Effector memory CD8-positive, alpha-beta T cell (primary cell): ENCODE measurements around the gene PPP2R5C.

ENCODE experiments used
- ATAC-seq: fragments of 150-1000 bp; cut with Tn5 transposase; replicated peaks from 2 replicates; pipeline ENCODE4 v1.10.0; 2021; ENCODE audit warnings: mild to moderate bottlenecking, moderate library complexity
- DNase-seq, 3 experiments: peaks; one replicate each; pipeline ENCODE4 v3.0.0; 2021
- H3K27ac Mint-ChIP-seq, 2 donors: one replicate each; pipeline ENCODE4 v1.8.0; 2022; ENCODE audit warnings: mild to moderate bottlenecking in 2 of 2, mixed read lengths in 2 of 2, moderate library complexity in 2 of 2
- H3K27me3 Mint-ChIP-seq, 2 donors: one replicate each; pipeline ENCODE4 v1.8.0; 2022; ENCODE audit warnings: mixed read lengths in 2 of 2
- H3K36me3 Mint-ChIP-seq: one replicate; pipeline ENCODE4 v1.8.0; 2022; ENCODE audit warnings: mild to moderate bottlenecking, moderate library complexity, mixed read lengths; ENCODE audit not compliant: insufficient read depth
- H3K4me1 Mint-ChIP-seq, 2 donors: one replicate each; pipeline ENCODE4 v1.8.0; 2022; ENCODE audit warnings: low read depth in 2 of 2, mixed read lengths in 2 of 2
- H3K4me3 Mint-ChIP-seq, 2 donors: one replicate each; pipeline ENCODE4 v1.8.0; 2022; ENCODE audit warnings: mild to moderate bottlenecking in 2 of 2, mixed read lengths in 2 of 2, moderate library complexity in 2 of 2
- H3K9me3 Mint-ChIP-seq, 2 donors: one replicate each; pipeline ENCODE4 v1.8.0; 2022; ENCODE audit warnings: mixed read lengths in 2 of 2

PPP2R5C gene

GRCh38 chr14:101955695-101956161 lies 194.2 kb downstream of the PPP2R5C start:
- Mint-ChIP-seq H3K36me3 (no peaks in the 10 kb centered on the region), H3K4me1 (peaks cover 6 to 13% of the 10 kb centered on the region in 2 donors), H3K4me3 (no peak overlapping the region), H3K27me3 (no peaks in the 10 kb centered on the region), H3K27ac (no peak overlapping the region), H3K9me3 (no peaks in the 10 kb centered on the region)
- no peak for ATAC-seq
- DNase-seq, result no peak

GRCh38 chr14:101956179-101956885 lies 194.8 kb downstream of the PPP2R5C start:
- Mint-ChIP-seq H3K4me3 (no peak overlapping the region), H3K27ac (no peak overlapping the region), H3K36me3 (no peaks in the 10 kb centered on the region), H3K9me3 (no peaks in the 10 kb centered on the region), H3K27me3 (no peaks in the 10 kb centered on the region), H3K4me1 (peaks cover 7 to 19% of the 10 kb centered on the region in 2 donors)
- DNase-seq (no peak), ATAC-seq (no peak)

- DNase-seq, result no peak
- Mint-ChIP-seq H3K9me3 (no peaks in the 10 kb centered on the region), H3K4me1 (peaks cover 9 to 21% of the 10 kb centered on the region in 2 donors), H3K27me3 (no peaks in the 10 kb centered on the region), H3K36me3 (no peaks in the 10 kb centered on the region), H3K4me3 (no peak overlapping the region), H3K27ac (no peak overlapping the region)
- ATAC-seq, result no peak
Measured at GRCh38 chr14:101957406-101958234, 196.1 kb downstream of the PPP2R5C start.

GRCh38 chr14:101958418-101959180 lies 197.1 kb downstream of the PPP2R5C start:
- no peaks in the 10 kb centered on the region for H3K27me3 Mint-ChIP-seq
- no peaks in the 10 kb centered on the region for H3K9me3 Mint-ChIP-seq
- DNase-seq (no peak), ATAC-seq (no peak)
- no peak overlapping the region for H3K27ac Mint-ChIP-seq
- peaks cover 9 to 21% of the 10 kb centered on the region in 2 donors for H3K4me1 Mint-ChIP-seq
- H3K36me3 Mint-ChIP-seq, result no peaks in the 10 kb centered on the region
- no peak overlapping the region for H3K4me3 Mint-ChIP-seq

GRCh38 chr14:101959277-101959676 lies 197.8 kb downstream of the PPP2R5C start:
- no peaks in the 10 kb centered on the region for H3K27me3 Mint-ChIP-seq
- DNase-seq (no peak), ATAC-seq (no peak)
- no peaks in the 10 kb centered on the region for H3K36me3 Mint-ChIP-seq
- no peak overlapping the region for H3K27ac Mint-ChIP-seq
- peak overlapping the region in 1 of 2 donors; percentile 47 for H3K4me3 Mint-ChIP-seq
- H3K4me1 Mint-ChIP-seq, result peaks cover 15 to 25% of the 10 kb centered on the region in 2 donors
- no peaks in the 10 kb centered on the region for H3K9me3 Mint-ChIP-seq

GRCh38 chr14:101960225-101960624 lies 198.7 kb downstream of the PPP2R5C start:
- no peaks in the 10 kb centered on the region for H3K9me3 Mint-ChIP-seq
- DNase-seq (peak in 2 of 3 experiments; percentile 20 to 37), ATAC-seq (no peak)
- peaks cover 4% of the 10 kb centered on the region for H3K36me3 Mint-ChIP-seq
- peaks cover 15 to 25% of the 10 kb centered on the region in 2 donors for H3K4me1 Mint-ChIP-seq
- H3K27me3 Mint-ChIP-seq, result no peaks in the 10 kb centered on the region
- no peak overlapping the region for H3K27ac Mint-ChIP-seq
- H3K4me3 Mint-ChIP-seq, result peak overlapping the region in 1 of 2 donors; percentile 47

GRCh38 chr14:101961011-101961721 lies 199.7 kb downstream of the PPP2R5C start:
- peaks cover 15 to 25% of the 10 kb centered on the region in 2 donors for H3K4me1 Mint-ChIP-seq
- ATAC-seq (peak; percentile 26), DNase-seq (peak; percentile 67 to 72 (median 70))
- H3K4me3 Mint-ChIP-seq, result no peak overlapping the region
- no peaks in the 10 kb centered on the region for H3K9me3 Mint-ChIP-seq
- no peaks in the 10 kb centered on the region for H3K27me3 Mint-ChIP-seq
- H3K36me3 Mint-ChIP-seq, result peaks cover 4% of the 10 kb centered on the region
- H3K27ac Mint-ChIP-seq, result peak overlapping the region in 1 of 2 donors; percentile 2

- Mint-ChIP-seq H3K27me3 (no peaks in the 10 kb centered on the region), H3K4me1 (peaks cover 16 to 29% of the 10 kb centered on the region in 2 donors)
- no peak for ATAC-seq
Measured at GRCh38 chr14:101961746-101962502, 200.4 kb downstream of the PPP2R5C start.

GRCh38 chr14:101962503-101962874 lies 201.0 kb downstream of the PPP2R5C start:
- no peak for ATAC-seq
- no peak overlapping the region for H3K27ac Mint-ChIP-seq
- no peak overlapping the region for H3K4me3 Mint-ChIP-seq
- no peaks in the 10 kb centered on the region for H3K27me3 Mint-ChIP-seq
- no peaks in the 10 kb centered on the region for H3K9me3 Mint-ChIP-seq
- H3K36me3 Mint-ChIP-seq, result peaks cover 4% of the 10 kb centered on the region
- peaks cover 20 to 33% of the 10 kb centered on the region in 2 donors for H3K4me1 Mint-ChIP-seq
- DNase-seq, result no peak

More at GRCh38 chr14:101961746-101962502, 200.4 kb downstream of the PPP2R5C start:
- H3K27ac Mint-ChIP-seq, result no peak overlapping the region
- H3K4me3 Mint-ChIP-seq, result no peak overlapping the region
- no peaks in the 10 kb centered on the region for H3K9me3 Mint-ChIP-seq
- DNase-seq, result no peak
- H3K36me3 Mint-ChIP-seq, result peaks cover 4% of the 10 kb centered on the region

GRCh38 chr14:101963052-101963451 lies 201.5 kb downstream of the PPP2R5C start:
- H3K27ac Mint-ChIP-seq, result no peak overlapping the region
- H3K27me3 Mint-ChIP-seq, result no peaks in the 10 kb centered on the region
- H3K4me3 Mint-ChIP-seq, result no peak overlapping the region
- H3K9me3 Mint-ChIP-seq, result no peaks in the 10 kb centered on the region
- peaks cover 6% of the 10 kb centered on the region for H3K36me3 Mint-ChIP-seq
- H3K4me1 Mint-ChIP-seq, result peaks cover 25 to 38% of the 10 kb centered on the region in 2 donors
- DNase-seq (no peak), ATAC-seq (no peak)

GRCh38 chr14:101963656-101964296 lies 202.3 kb downstream of the PPP2R5C start:
- H3K36me3 Mint-ChIP-seq, result peaks cover 10% of the 10 kb centered on the region
- H3K27me3 Mint-ChIP-seq, result no peaks in the 10 kb centered on the region
- no peaks in the 10 kb centered on the region for H3K9me3 Mint-ChIP-seq
- peaks cover 27 to 43% of the 10 kb centered on the region in 2 donors for H3K4me1 Mint-ChIP-seq
- H3K4me3 Mint-ChIP-seq, result peak overlapping the region; percentile 88 to 89
- DNase-seq (no peak), ATAC-seq (no peak)
- peak overlapping the region; percentile 90 to 95 for H3K27ac Mint-ChIP-seq
